Testis (tissue), 2 donors: ENCODE measurements around the gene LHFPL5.

Source experiments
- POLR2A ChIP-seq: fragments of 450-650 bp; IDR thresholded peaks from one replicate; pipeline ENCODE4 v1.6.1; 2017; ENCODE audit warnings: antibody characterized with exemption, mild to moderate bottlenecking, moderate library complexity
- TF ChIP-seq, protein P1 (sequence below), 3 experiments: fragments of 450-650 bp in 2 of 3; fragments of 200-600 bp in 1 of 3; sonication (generic) in 1 of 3; IDR thresholded peaks; one replicate each; pipeline ENCODE4 v1.5.1; 2016 to 2019; ENCODE audit warnings: antibody characterized with exemption in 3 of 3, mild to moderate bottlenecking in 2 of 3, moderate library complexity in 1 of 3

DNA sequence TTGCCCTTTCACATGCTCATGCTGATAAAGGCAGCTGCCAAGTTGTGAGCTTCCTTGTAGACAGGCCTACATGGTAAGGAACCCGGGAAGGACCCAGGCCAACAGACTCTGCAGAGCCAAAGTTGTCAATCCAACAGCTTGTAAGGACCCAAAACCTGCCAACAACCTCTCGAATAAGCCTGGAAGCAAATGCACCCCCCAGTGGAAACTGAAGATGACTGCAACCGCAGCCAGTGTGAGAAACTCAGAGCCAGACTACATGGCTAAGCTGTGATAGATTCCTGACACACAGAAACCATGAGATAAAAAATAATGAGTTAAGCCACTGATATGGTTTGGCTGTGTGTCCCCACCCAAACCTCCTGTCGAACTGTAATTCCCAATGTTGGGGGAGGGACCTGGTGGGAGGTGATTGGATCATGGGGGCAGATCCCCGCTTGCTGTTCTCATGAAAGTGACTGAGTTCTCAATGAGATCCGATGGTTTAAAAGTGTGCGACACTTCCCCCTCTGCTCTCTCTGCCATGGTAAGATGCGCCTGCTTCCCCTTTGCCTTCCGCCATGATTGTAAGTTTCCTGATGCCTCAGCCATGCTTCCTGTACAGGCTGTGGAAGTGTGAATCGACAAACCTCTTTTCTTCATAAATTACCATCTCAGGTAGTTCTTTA lies 47.6 kb upstream of the LHFPL5 start:
- TF ChIP-seq, protein P1, sequence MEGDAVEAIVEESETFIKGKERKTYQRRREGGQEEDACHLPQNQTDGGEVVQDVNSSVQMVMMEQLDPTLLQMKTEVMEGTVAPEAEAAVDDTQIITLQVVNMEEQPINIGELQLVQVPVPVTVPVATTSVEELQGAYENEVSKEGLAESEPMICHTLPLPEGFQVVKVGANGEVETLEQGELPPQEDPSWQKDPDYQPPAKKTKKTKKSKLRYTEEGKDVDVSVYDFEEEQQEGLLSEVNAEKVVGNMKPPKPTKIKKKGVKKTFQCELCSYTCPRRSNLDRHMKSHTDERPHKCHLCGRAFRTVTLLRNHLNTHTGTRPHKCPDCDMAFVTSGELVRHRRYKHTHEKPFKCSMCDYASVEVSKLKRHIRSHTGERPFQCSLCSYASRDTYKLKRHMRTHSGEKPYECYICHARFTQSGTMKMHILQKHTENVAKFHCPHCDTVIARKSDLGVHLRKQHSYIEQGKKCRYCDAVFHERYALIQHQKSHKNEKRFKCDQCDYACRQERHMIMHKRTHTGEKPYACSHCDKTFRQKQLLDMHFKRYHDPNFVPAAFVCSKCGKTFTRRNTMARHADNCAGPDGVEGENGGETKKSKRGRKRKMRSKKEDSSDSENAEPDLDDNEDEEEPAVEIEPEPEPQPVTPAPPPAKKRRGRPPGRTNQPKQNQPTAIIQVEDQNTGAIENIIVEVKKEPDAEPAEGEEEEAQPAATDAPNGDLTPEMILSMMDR (IDR thresholded peaks at IDR 0.05): no peak
- no peak for TF ChIP-seq POLR2A
